Measurements from ENCODE around the gene TMEM128. TPM values are rescaled to one million over a fixed set of nuclear protein-coding genes. Genes with fewer than 3 reads are reported as not detected.

The TMEM128 gene
- total RNA-seq, 1 experiment from 2014 or later, result 21.5 TPM

GRCh38 chr4:4271912-4272311 is 23.9 kb upstream of the TMEM128 start:
- H3K23me2 ChIP-seq (ENCODE audit: insufficient read length, low read depth, low read length, poor library complexity, severe bottlenecking), result no peaks in the 10 kb centered on the region
- H3K9me3 ChIP-seq (ENCODE audit: control insufficient read depth, low read depth, low read length), result no peaks in the 10 kb centered on the region
- H3K4me1 ChIP-seq (ENCODE audit: insufficient read depth, low read length), result no peaks in the 10 kb centered on the region
- H2AK5ac ChIP-seq (ENCODE audit: insufficient read length, low read length), result no peak overlapping the region
- DNase-seq, result no peak
- H4K8ac ChIP-seq (replicated peaks; ENCODE audit: insufficient read length, low read depth, low read length), result no peak overlapping the region
- no peaks in the 10 kb centered on the region for H3K27me3 ChIP-seq (ENCODE audit: insufficient read depth, low read length)
- Mint-ChIP-seq H3K27me3 (ENCODE audit: low read depth) (no peaks in the 10 kb centered on the region), H3K4me1 (no peaks in the 10 kb centered on the region), H3K36me3 (ENCODE audit: insufficient read depth in 1 of 3, low read depth in 3 of 3) (peaks cover 30 to 85% (median 54%) of the 10 kb centered on the region in 3 experiments; a peak in 6 of 7 replicates), H3K4me3 (no peak overlapping the region), H3K27ac (no peak overlapping the region), H3K9me3 (no peaks in the 10 kb centered on the region; a peak in 1 of 5 replicates)
- H2BK12ac ChIP-seq (ENCODE audit: insufficient read length, low read depth, low read length), result no peak overlapping the region
- H3K23ac ChIP-seq (ENCODE audit: insufficient read length, low read depth, low read length), result no peak overlapping the region
- no peak overlapping the region for H3K14ac ChIP-seq (ENCODE audit: insufficient read depth, low read length)
- H3K18ac ChIP-seq (ENCODE audit: insufficient read length, low read depth, low read length), result no peak overlapping the region
- H2BK120ac ChIP-seq (ENCODE audit: low read depth, low read length, poor library complexity, severe bottlenecking), result no peak overlapping the region
- H3K79me1 ChIP-seq (ENCODE audit: insufficient read depth, low read depth, low read length, poor library complexity, severe bottlenecking), result no peaks in the 10 kb centered on the region
- TF ChIP-seq CTCF (conservative IDR thresholded peaks at IDR 0.05), result peak; percentile 45; the same call in 2 of the 3 replicates
- no peak overlapping the region for H3K9ac ChIP-seq (ENCODE audit: extremely low read depth, insufficient read length, low read length)
- no peak overlapping the region for H4K5ac ChIP-seq (ENCODE audit: insufficient read length, low read depth, low read length)
- no peak overlapping the region for H2BK20ac ChIP-seq (ENCODE audit: low read depth, low read length, poor library complexity, severe bottlenecking)
- H2BK5ac ChIP-seq (ENCODE audit: insufficient read length, low read length), result no peak overlapping the region
- no CpG with 5 or more reads among the region's 10 CpGs for WGBS (ENCODE audit: extremely low coverage, insufficient read length, low lambda C conversion rate)
- H3K4ac ChIP-seq (ENCODE audit: low read depth, low read length), result no peak overlapping the region
- no peak overlapping the region for H4K91ac ChIP-seq (ENCODE audit: insufficient read length, low read depth, low read length)
- H2AFZ ChIP-seq (ENCODE audit: low read length), result no peak overlapping the region
- H3K79me2 ChIP-seq (ENCODE audit: insufficient read depth, low read length), result no peaks in the 10 kb centered on the region
- H4K20me1 ChIP-seq (ENCODE audit: control insufficient read depth, insufficient read depth, insufficient read length), result no peaks in the 10 kb centered on the region
- H3K27ac ChIP-seq (ENCODE audit: insufficient read length, low read depth, low read length), result no peak overlapping the region
- no peak overlapping the region for H2BK15ac ChIP-seq (ENCODE audit: low read depth, low read length)
- H3K56ac ChIP-seq (ENCODE audit: insufficient read length, low read depth, low read length), result no peak overlapping the region
- H3T11ph ChIP-seq (ENCODE audit: low read length), result no peak overlapping the region
- H3K4me2 ChIP-seq (ENCODE audit: insufficient read depth, insufficient read length, low read length), result no peak overlapping the region
